K562 (cell line): ENCODE data around the gene MED15. TPM values are rescaled to one million over a fixed set of nuclear protein-coding genes. Genes with fewer than 3 reads are reported as not detected.

ENCODE experiments used
- COPS2 ChIP-seq: fragments of 450-650 bp; conservative IDR thresholded peaks from 2 replicates; pipeline ENCODE4 v1.6.1; 2016; ENCODE audit warnings: mild to moderate bottlenecking, moderate library complexity
- FOXM1 ChIP-seq, 2 experiments: fragments of 450-650 bp in 1 of 2; sonication (generic) in 1 of 2; formaldehyde crosslinking in 1 of 2; IDR thresholded peaks; 2 replicates each; pipeline versions ENCODE4 v1.6.1 to v1.9.0; 2017 to 2022; ENCODE audit warnings: low read depth in 2 of 2, mild to moderate bottlenecking in 2 of 2, missing genetic modification reagents in 1 of 2, moderate library complexity in 1 of 2
- HMG20A ChIP-seq: fragments of 450-650 bp; formaldehyde crosslinking; conservative IDR thresholded peaks from 2 replicates; pipeline ENCODE4 v1.4.0; 2020; ENCODE audit warnings: mild to moderate bottlenecking, mixed read lengths
- MYC ChIP-seq, 2 experiments: fragments of 250-450 bp in 1 of 2; sonication (Bioruptor Pico) in 1 of 2; IDR thresholded peaks; 2 replicates each; pipeline versions ENCODE4 v1.5.1 to v1.6.1; 2012 to 2021; ENCODE audit warnings: low read depth in 2 of 2, borderline replicate concordance in 1 of 2, improper control_type of control experiment in 1 of 2, low read length in 1 of 2, mild to moderate bottlenecking in 1 of 2, moderate library complexity in 1 of 2
- SFPQ ChIP-seq: fragments of 200-400 bp; formaldehyde crosslinking; IDR thresholded peaks from 2 replicates; pipeline ENCODE4 v1.6.1; 2017; ENCODE audit warnings: mild to moderate bottlenecking, low read depth, low read length, moderate library complexity
- SMAD4 ChIP-seq: fragments of 250-450 bp; sonication (Bioruptor Pico); conservative IDR thresholded peaks from 2 replicates; pipeline ENCODE4 v1.8.0; 2021; ENCODE audit warnings: inconsistent platforms, mild to moderate bottlenecking, moderate library complexity
- SPI1 ChIP-seq: IDR thresholded peaks from 2 replicates; pipeline ENCODE4 v1.6.1; 2011; ENCODE audit warnings: low read depth, low read length, control low read depth, borderline replicate concordance
- SRSF7 ChIP-seq: fragments of 200-400 bp; formaldehyde crosslinking; optimal IDR thresholded peaks from 2 replicates; pipeline ENCODE3; 2017; ENCODE audit warnings: mild to moderate bottlenecking, low read depth, low read length
- USF1 ChIP-seq: sonication (generic); formaldehyde crosslinking; IDR thresholded peaks from 2 replicates; pipeline ENCODE4 v1.9.0; 2022; ENCODE audit warnings: mild to moderate bottlenecking, missing genetic modification reagents
- polyA plus RNA-seq, 8 experiments: library from polyadenylated mRNA; depleted of rRNA in 4 of 8; stranded (reverse) in 5 of 8; unstranded in 3 of 8; fragments of >200 nt; fragmentation: Nextera tagmentation in 2 of 8; fragmentation: Illumina TruSeq in 1 of 8; extraction: Ambion mirVana in 2 of 8; extraction: Trizol in 1 of 8; gene quantifications; 2 replicates each; pipeline versions ENCODE4 v1.2.1 to v1.2.3, GENCODE V29; 2011 to 2014; ENCODE audit warnings: inconsistent platforms in 1 of 8, missing spikeins in 1 of 8
- total RNA-seq, 7 experiments: library from RNA; depleted of rRNA in 6 of 7; stranded (reverse); fragments of >200 nt in 6 of 7; fragmentation: Illumina TruSeq in 2 of 7; extraction: Trizol in 2 of 7; gene quantifications; 2 replicates each; pipeline versions ENCODE4 v1.2.1 to v1.2.3, GENCODE V29; 2011 to 2021; ENCODE audit warnings: low replicate concordance in 1 of 7
- TF ChIP-seq, protein P1 (sequence below): fragments of 200-600 bp; sonication (generic); IDR thresholded peaks from one replicate; pipeline ENCODE4 v1.6.1; 2012; ENCODE audit warnings: mild to moderate bottlenecking, low read depth, low read length, inconsistent platforms

Gene MED15
- total and polyA plus RNA-seq, 9 of the 15 experiments (the other 6 are each of a cell fraction or from before 2014, with no cell fraction given): 4.0 to 271 (median 60.1) TPM

DNA sequence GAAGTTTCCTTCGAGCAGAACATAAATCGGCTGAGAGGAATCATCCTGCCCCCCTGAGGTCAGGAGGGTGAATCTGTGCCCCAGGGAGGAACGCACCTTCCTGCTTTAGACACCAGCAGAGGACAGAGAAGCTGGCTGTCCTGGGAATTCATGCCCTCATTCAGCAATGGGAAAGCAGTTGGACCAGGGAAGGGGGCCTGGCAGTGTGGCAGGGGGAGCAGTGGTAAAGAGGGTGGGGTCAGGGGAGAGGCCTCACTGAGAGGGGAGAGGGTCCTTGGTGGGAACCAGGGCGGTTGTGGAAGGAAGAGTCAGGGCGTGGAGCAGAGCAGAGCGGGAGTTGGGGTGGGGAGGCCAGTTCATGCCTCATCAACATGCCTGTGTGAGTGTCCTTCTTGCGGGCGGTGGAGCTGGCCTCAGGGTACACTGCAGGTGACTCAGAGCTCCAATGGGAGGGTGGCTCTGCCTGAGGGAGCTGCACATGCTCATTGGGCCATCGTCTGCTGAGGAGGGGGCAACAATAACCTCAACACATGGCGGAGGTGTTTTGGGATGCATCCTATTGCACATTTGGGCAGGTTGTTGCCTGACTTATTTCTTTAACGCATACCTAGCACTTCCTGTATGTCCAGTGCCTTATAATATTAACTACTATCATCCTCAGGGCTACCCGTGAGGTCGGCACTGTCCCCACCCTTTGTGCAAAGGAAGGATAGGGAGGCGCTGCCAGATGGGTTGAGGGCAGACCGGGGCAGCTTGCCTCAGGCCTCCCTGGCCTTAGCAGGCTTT, 23.2 kb downstream of the MED15 start (continued):
- TF ChIP-seq SFPQ (no peak), MYC (IDR thresholded peaks at IDR 0.05; ENCODE audit: low read depth, low read length) (no peak), MYC (CRISPR knock-in tag; IDR thresholded peaks at IDR 0.05; ENCODE audit: borderline replicate concordance, low read depth) (0 out of 2 replicates have a peak, but pooled peaks have one; percentile 21), COPS2 (no peak), HMG20A (CRISPR knock-in tag) (no peak), FOXM1 (IDR thresholded peaks at IDR 0.05; ENCODE audit: low read depth) (no peak), FOXM1 (CRISPR knock-in tag; IDR thresholded peaks at IDR 0.05; ENCODE audit: low read depth) (no peak), SMAD4 (no peak), SPI1 (no peak), USF1 (peak; percentile 55; the same call in 1 of the 2 replicates), SRSF7 (no peak)
- TF ChIP-seq, protein P1, sequence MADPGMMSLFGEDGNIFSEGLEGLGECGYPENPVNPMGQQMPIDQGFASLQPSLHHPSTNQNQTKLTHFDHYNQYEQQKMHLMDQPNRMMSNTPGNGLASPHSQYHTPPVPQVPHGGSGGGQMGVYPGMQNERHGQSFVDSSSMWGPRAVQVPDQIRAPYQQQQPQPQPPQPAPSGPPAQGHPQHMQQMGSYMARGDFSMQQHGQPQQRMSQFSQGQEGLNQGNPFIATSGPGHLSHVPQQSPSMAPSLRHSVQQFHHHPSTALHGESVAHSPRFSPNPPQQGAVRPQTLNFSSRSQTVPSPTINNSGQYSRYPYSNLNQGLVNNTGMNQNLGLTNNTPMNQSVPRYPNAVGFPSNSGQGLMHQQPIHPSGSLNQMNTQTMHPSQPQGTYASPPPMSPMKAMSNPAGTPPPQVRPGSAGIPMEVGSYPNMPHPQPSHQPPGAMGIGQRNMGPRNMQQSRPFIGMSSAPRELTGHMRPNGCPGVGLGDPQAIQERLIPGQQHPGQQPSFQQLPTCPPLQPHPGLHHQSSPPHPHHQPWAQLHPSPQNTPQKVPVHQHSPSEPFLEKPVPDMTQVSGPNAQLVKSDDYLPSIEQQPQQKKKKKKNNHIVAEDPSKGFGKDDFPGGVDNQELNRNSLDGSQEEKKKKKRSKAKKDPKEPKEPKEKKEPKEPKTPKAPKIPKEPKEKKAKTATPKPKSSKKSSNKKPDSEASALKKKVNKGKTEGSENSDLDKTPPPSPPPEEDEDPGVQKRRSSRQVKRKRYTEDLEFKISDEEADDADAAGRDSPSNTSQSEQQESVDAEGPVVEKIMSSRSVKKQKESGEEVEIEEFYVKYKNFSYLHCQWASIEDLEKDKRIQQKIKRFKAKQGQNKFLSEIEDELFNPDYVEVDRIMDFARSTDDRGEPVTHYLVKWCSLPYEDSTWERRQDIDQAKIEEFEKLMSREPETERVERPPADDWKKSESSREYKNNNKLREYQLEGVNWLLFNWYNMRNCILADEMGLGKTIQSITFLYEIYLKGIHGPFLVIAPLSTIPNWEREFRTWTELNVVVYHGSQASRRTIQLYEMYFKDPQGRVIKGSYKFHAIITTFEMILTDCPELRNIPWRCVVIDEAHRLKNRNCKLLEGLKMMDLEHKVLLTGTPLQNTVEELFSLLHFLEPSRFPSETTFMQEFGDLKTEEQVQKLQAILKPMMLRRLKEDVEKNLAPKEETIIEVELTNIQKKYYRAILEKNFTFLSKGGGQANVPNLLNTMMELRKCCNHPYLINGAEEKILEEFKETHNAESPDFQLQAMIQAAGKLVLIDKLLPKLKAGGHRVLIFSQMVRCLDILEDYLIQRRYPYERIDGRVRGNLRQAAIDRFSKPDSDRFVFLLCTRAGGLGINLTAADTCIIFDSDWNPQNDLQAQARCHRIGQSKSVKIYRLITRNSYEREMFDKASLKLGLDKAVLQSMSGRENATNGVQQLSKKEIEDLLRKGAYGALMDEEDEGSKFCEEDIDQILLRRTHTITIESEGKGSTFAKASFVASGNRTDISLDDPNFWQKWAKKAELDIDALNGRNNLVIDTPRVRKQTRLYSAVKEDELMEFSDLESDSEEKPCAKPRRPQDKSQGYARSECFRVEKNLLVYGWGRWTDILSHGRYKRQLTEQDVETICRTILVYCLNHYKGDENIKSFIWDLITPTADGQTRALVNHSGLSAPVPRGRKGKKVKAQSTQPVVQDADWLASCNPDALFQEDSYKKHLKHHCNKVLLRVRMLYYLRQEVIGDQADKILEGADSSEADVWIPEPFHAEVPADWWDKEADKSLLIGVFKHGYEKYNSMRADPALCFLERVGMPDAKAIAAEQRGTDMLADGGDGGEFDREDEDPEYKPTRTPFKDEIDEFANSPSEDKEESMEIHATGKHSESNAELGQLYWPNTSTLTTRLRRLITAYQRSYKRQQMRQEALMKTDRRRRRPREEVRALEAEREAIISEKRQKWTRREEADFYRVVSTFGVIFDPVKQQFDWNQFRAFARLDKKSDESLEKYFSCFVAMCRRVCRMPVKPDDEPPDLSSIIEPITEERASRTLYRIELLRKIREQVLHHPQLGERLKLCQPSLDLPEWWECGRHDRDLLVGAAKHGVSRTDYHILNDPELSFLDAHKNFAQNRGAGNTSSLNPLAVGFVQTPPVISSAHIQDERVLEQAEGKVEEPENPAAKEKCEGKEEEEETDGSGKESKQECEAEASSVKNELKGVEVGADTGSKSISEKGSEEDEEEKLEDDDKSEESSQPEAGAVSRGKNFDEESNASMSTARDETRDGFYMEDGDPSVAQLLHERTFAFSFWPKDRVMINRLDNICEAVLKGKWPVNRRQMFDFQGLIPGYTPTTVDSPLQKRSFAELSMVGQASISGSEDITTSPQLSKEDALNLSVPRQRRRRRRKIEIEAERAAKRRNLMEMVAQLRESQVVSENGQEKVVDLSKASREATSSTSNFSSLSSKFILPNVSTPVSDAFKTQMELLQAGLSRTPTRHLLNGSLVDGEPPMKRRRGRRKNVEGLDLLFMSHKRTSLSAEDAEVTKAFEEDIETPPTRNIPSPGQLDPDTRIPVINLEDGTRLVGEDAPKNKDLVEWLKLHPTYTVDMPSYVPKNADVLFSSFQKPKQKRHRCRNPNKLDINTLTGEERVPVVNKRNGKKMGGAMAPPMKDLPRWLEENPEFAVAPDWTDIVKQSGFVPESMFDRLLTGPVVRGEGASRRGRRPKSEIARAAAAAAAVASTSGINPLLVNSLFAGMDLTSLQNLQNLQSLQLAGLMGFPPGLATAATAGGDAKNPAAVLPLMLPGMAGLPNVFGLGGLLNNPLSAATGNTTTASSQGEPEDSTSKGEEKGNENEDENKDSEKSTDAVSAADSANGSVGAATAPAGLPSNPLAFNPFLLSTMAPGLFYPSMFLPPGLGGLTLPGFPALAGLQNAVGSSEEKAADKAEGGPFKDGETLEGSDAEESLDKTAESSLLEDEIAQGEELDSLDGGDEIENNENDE: no peak
